HepG2 (cell line): ENCODE results near the gene RAD1. TPM values are rescaled to one million over a fixed set of nuclear protein-coding genes. Genes with fewer than 3 reads are reported as not detected.

Experiments
- ATAC-seq: fragments of 200-7000 bp; cut with Tn5 transposase; 3 replicates; pipeline ENCODE4 v1.9.1; 2020; ENCODE audit warnings: mild to moderate bottlenecking, moderate library complexity
- BruUV-seq: library from RNA; stranded (reverse); fragments of 400-500 nt; replicated peaks from 2 replicates; lab custom pipeline; 2021; lab: Mats Ljungman, UMichigan
- CTCF ChIA-PET: fragments of 300-600 bp; formaldehyde crosslinking; extraction: SDS; loops from one replicate; lab custom pipeline; 2021; ENCODE audit warnings: low total read pairs, inconsistent platforms, low intra/inter-chr PET ratio; lab: Yijun Ruan, JAX
- POLR2A ChIA-PET: fragments of 350-600 bp; sonication (Branson Sonifier 250); formaldehyde crosslinking; loops from one replicate; lab custom pipeline; 2020; ENCODE audit warnings: antibody characterized with exemption, inconsistent platforms; lab: Yijun Ruan, JAX
- DNase-seq: peaks from one replicate; pipeline ENCODE4 v3.0.0-alpha.2; 2015; ENCODE audit warnings: low spot score
- FAIRE-seq: peaks from 3 replicates; lab custom pipeline; 2011; peaks lifted over from hg19 to GRCh38; lab: Jason Lieb, UNC
- H2AFZ ChIP-seq: one replicate; pipeline ENCODE4 v1.6.1; 2011; ENCODE audit warnings: low read length, inconsistent platforms
- H3K27ac ChIP-seq: fragments of 300-600 bp; 3 replicates; pipeline ENCODE4 v1.8.0; 2011; ENCODE audit warnings: mixed run types, mild to moderate bottlenecking, mixed read lengths, low read length, inconsistent platforms; ENCODE audit not compliant: insufficient read depth; ENCODE audit errors: extremely low read length
- H3K27me3 ChIP-seq, 2 experiments: fragments of 200-600 bp in 1 of 2; 2 replicates in 1 of 2; 3 replicates in 1 of 2; pipeline versions ENCODE4 v1.6.0 to v1.8.0; 2011; ENCODE audit warnings: low read length in 2 of 2, mild to moderate bottlenecking in 2 of 2, moderate library complexity in 2 of 2, inconsistent platforms in 1 of 2; ENCODE audit not compliant: insufficient read depth in 2 of 2, control insufficient read depth in 1 of 2
- H3K36me3 ChIP-seq, 2 experiments: fragments of 200-600 bp in 1 of 2; replicated peaks in 1 of 2; 2 replicates in 1 of 2; 3 replicates in 1 of 2; pipeline versions ENCODE4 v1.5.1 to v1.8.0; 2011; ENCODE audit warnings: low read length in 2 of 2, inconsistent platforms in 1 of 2; ENCODE audit not compliant: insufficient read depth in 2 of 2, control insufficient read depth in 1 of 2
- H3K4me1 ChIP-seq: 2 replicates; pipeline ENCODE4 v1.5.1; 2012; ENCODE audit warnings: low read length, inconsistent platforms; ENCODE audit not compliant: insufficient read depth
- H3K4me2 ChIP-seq: 2 replicates; pipeline ENCODE4 v1.6.0; 2011; ENCODE audit warnings: low read depth, low read length, inconsistent platforms
- H3K4me3 ChIP-seq, 3 experiments: fragments of 200-600 bp in 1 of 3; sonication (generic), shearing (Covaris generic) in 1 of 3; replicated peaks in 1 of 3; 2 replicates each; pipeline ENCODE4 v1.5.1; 2011 to 2016; ENCODE audit warnings: low read length in 3 of 3, inconsistent platforms in 2 of 3, low read depth in 2 of 3, mild to moderate bottlenecking in 2 of 3, control low read depth in 1 of 3, mixed read lengths in 1 of 3; ENCODE audit not compliant: insufficient read depth in 1 of 3
- H3K79me2 ChIP-seq: one replicate; pipeline ENCODE4 v1.6.1; 2011; ENCODE audit warnings: low read length, inconsistent platforms; ENCODE audit not compliant: insufficient read depth
- H3K9ac ChIP-seq: 2 replicates; pipeline ENCODE4 v1.6.0; 2011; ENCODE audit warnings: mild to moderate bottlenecking, low read depth, low read length, inconsistent platforms; ENCODE audit not compliant: insufficient read depth
- H3K9me3 ChIP-seq: 2 replicates; pipeline ENCODE4 v1.5.1; 2012; ENCODE audit warnings: mild to moderate bottlenecking, low read length
- H4K20me1 ChIP-seq: 2 replicates; pipeline ENCODE4 v1.6.0; 2011; ENCODE audit warnings: inconsistent platforms, mild to moderate bottlenecking, low read length, moderate library complexity; ENCODE audit not compliant: insufficient read depth
- AHR ChIP-seq: IDR thresholded peaks from 2 replicates; pipeline ENCODE4 v1.6.1; 2018; ENCODE audit warnings: missing genetic modification reagents, missing compliant biosample characterization
- ARHGAP35 ChIP-seq: sonication (generic); formaldehyde crosslinking; IDR thresholded peaks from 2 replicates; pipeline ENCODE4 v1.9.0; 2022; ENCODE audit warnings: mild to moderate bottlenecking, inconsistent platforms, moderate library complexity, missing genetic modification reagents, borderline replicate concordance
- GATAD1 ChIP-seq: IDR thresholded peaks from 2 replicates; pipeline ENCODE4 v1.6.1; 2016; ENCODE audit warnings: missing genetic modification reagents, missing compliant biosample characterization
- PBX2 ChIP-seq: IDR thresholded peaks from 2 replicates; pipeline ENCODE4 v1.6.1; 2016; ENCODE audit warnings: control low read depth
- PLSCR1 ChIP-seq: sonication (generic); formaldehyde crosslinking; IDR thresholded peaks from 2 replicates; pipeline ENCODE4 v1.5.0; 2020; ENCODE audit warnings: missing genetic modification reagents, mild to moderate bottlenecking, borderline replicate concordance
- ZBTB10 ChIP-seq: sonication (generic); formaldehyde crosslinking; IDR thresholded peaks from 2 replicates; pipeline ENCODE4 v1.4.0; 2020; ENCODE audit warnings: missing genetic modification reagents, borderline replicate concordance
- ZNF550 ChIP-seq: sonication (generic); formaldehyde crosslinking; IDR thresholded peaks from 2 replicates; pipeline ENCODE4 v1.4.0; 2020; ENCODE audit warnings: mild to moderate bottlenecking, missing genetic modification reagents, borderline replicate concordance
- ZNF614 ChIP-seq: IDR thresholded peaks from 2 replicates; pipeline ENCODE4 v1.6.1; 2018; ENCODE audit warnings: missing biosample characterization, missing genetic modification reagents, inconsistent platforms, borderline replicate concordance
- WGBS: methylation state at CpG from one replicate; pipeline ENCODE4 v1.1.6; 2017; ENCODE audit warnings: low lambda C conversion rate; 5-methylcytosine and 5-hydroxymethylcytosine counted together
- in situ Hi-C: cut with HindIII; loops from 2 replicates; pipeline ENCODE4 v1.10.0; 2017; ENCODE audit warnings: low pct_unique_long_range_greater_than_20kb; ENCODE audit not compliant: extremely low pct_ligation_motif_present
- intact Hi-C: fragments of 100-400 bp; cut with micrococcal nuclease; formaldehyde crosslinking; loops from one replicate; pipeline ENCODE4 v1.10.0; 2022; ENCODE audit not compliant: unreplicated experiment
- polyA plus RNA-seq, 8 experiments: library from polyadenylated mRNA; depleted of rRNA in 3 of 8; stranded (reverse) in 7 of 8; unstranded in 1 of 8; fragments of >200 nt; fragmentation: Illumina TruSeq in 4 of 8; extraction: Trizol in 4 of 8; gene quantifications; 2 replicates each; pipeline versions ENCODE4 v1.2.1 to v1.2.3, GENCODE V29; 2011 to 2016; ENCODE audit warnings: low read depth in 4 of 8, missing spikeins in 1 of 8, mixed read lengths in 1 of 8; ENCODE audit not compliant: insufficient read depth in 1 of 8
- total RNA-seq, 5 experiments: library from RNA; depleted of rRNA; stranded (reverse); fragments of >200 nt; fragmentation: Illumina TruSeq; extraction: Trizol; gene quantifications; 2 replicates each; pipeline ENCODE4 v1.2.3, GENCODE V29; 2016; ENCODE audit warnings: low read depth in 1 of 5

Gene RAD1
- total and polyA plus RNA-seq, 2 of the 13 experiments (the other 11 are each of a cell fraction or from before 2014, with no cell fraction given), result 14.7 to 39.1 TPM

GRCh38 chr5:34868791-34869190 is 46.5 kb downstream of the RAD1 start (continued):
- TF ChIP-seq PLSCR1 (CRISPR knock-in tag), result no peak
- TF ChIP-seq GATAD1, result no peak

- Histone ChIP-seq H3K27me3 (no peaks in the 10 kb centered on the region; a peak in 1 of 5 replicates), H3K27ac (peak overlapping the region; percentile 55), H3K9me3 (no peaks in the 10 kb centered on the region), H4K20me1 (no peaks in the 10 kb centered on the region), H2AFZ (no peak overlapping the region), H3K9ac (no peak overlapping the region), H3K4me1 (peaks cover 39% of the 10 kb centered on the region), H3K79me2 (no peaks in the 10 kb centered on the region), H3K4me2 (peak overlapping the region; percentile 26), H3K36me3 (no peaks in the 10 kb centered on the region), H3K4me3 (no peak overlapping the region)
- FAIRE-seq (no peak), DNase-seq (no peak), ATAC-seq (peak; percentile 58)
- BruUV-seq, result no TSS peak
- in situ Hi-C loops (no loop called here), intact Hi-C loops (no loop called here)
- WGBS, result 86% methylated on average over 3 of the region's 3 CpGs
- ChIA-PET CTCF (no interaction called here), POLR2A (interaction anchor here (1.0 kb wide), 1 partner anchor 318 kb away, joined by 4 read pairs; no protein-coding TSS in a partner anchor)
- no peak for TF ChIP-seq ZNF550 (CRISPR knock-in tag)
- TF ChIP-seq ZNF614 (CRISPR knock-in tag), result no peak
- TF ChIP-seq AHR (CRISPR knock-in tag), result no peak
- no peak for TF ChIP-seq ZBTB10 (CRISPR knock-in tag)
- no peak for TF ChIP-seq PBX2 (CRISPR knock-in tag)
- no peak for TF ChIP-seq ARHGAP35 (CRISPR knock-in tag)
Observed at GRCh38 chr5:34867660-34868059, 47.6 kb downstream of the RAD1 start.
